ENCODE data around the gene PTPRO. TPM values are rescaled to one million over a fixed set of nuclear protein-coding genes. Genes with fewer than 3 reads are reported as not detected.

PTPRO gene
- total RNA-seq, 1 donor from 2014 or later: 0.24 TPM

DNA sequence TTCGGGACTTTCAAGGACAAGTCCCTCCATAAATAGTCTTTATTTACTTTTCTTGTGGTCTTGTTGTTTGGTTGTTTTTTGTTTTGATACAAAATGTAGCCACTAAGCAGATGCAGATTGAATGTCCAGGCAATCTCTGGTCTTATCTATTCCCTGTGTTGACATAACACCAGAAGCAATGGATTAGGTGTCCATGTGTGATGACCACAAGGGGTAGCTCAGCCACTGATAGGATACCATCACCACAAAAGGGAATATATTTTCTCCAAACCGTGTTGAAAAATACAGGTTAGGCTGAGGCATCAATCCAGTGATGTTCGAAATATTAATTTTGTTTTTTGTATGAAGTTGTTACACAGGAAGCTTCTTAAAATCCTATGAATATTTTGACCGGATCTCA, 270.6 kb downstream of the PTPRO start:
- TF ChIP-seq CTCF (IDR thresholded peaks at IDR 0.05; ENCODE audit: unreplicated experiment): no peak
- no peak overlapping the region for H3K4me3 Mint-ChIP-seq (ENCODE audit: low read depth)
- no peak for DNase-seq (ENCODE audit: low spot score, unreplicated experiment)
- H3K4me1 Mint-ChIP-seq (ENCODE audit: low read depth): peaks cover 4% of the 10 kb centered on the region
- H3K36me3 Mint-ChIP-seq (ENCODE audit: insufficient read depth): no peaks in the 10 kb centered on the region
- H3K27me3 Mint-ChIP-seq: peaks cover 13% of the 10 kb centered on the region
- no peaks in the 10 kb centered on the region for H3K9me3 Mint-ChIP-seq (ENCODE audit: low read depth)
- H3K27ac Mint-ChIP-seq: no peak overlapping the region

- H3K27me3 Mint-ChIP-seq: no peaks in the 10 kb centered on the region
- no peak overlapping the region for H3K4me3 Mint-ChIP-seq (ENCODE audit: low read depth)
- no peak for TF ChIP-seq CTCF (IDR thresholded peaks at IDR 0.05; ENCODE audit: unreplicated experiment)
- no peaks in the 10 kb centered on the region for H3K36me3 Mint-ChIP-seq (ENCODE audit: insufficient read depth)
- no peaks in the 10 kb centered on the region for H3K9me3 Mint-ChIP-seq (ENCODE audit: low read depth)
- no peaks in the 10 kb centered on the region for H3K4me1 Mint-ChIP-seq (ENCODE audit: low read depth)
- no peak for DNase-seq (ENCODE audit: low spot score, unreplicated experiment)
- H3K27ac Mint-ChIP-seq: no peak overlapping the region
Measured at GRCh38 chr12:15596174-15596573, 273.9 kb downstream of the PTPRO start.

DNA sequence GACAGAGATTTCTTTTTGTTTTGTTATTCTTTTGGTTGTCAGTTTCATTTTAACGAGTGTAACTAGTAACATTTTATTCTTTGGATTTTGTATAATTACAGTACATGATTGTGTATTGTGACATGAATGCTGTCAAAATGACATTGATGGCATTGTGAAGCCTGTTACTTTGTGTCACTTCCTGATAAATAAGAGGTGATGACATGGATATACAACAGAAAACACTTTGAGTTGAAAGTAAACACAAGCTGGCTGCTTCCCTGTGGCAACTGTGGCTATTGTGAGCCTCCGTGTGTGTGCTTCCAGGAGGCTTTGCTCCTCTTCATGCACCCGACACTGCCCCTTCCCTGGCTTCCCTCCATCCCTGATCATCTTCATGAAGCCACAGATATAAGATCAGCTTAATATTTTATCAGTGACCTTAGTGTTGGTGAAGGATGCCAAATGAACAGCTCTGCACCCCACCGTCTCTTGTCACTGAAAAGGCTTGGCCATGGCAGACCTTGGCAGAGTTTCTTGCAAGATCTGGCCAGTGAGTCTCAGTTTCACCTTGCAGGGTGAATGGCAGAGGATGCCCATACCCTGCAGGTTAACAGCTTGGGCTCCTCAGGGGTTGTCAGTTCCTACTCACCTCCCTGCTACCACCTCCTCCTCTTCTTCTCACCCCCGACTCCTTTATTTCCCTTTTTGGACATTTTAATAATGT, 275.0 kb downstream of the PTPRO start:
- Mint-ChIP-seq H3K36me3 (ENCODE audit: insufficient read depth) (no peaks in the 10 kb centered on the region), H3K9me3 (ENCODE audit: low read depth) (no peaks in the 10 kb centered on the region), H3K27me3 (peaks cover 2% of the 10 kb centered on the region), H3K4me1 (ENCODE audit: low read depth) (no peaks in the 10 kb centered on the region), H3K4me3 (ENCODE audit: low read depth) (no peak overlapping the region), H3K27ac (no peak overlapping the region)
- no peak for DNase-seq (ENCODE audit: low spot score, unreplicated experiment)
- no peak for TF ChIP-seq CTCF (IDR thresholded peaks at IDR 0.05; ENCODE audit: unreplicated experiment)

- no peak overlapping the region for H3K4me3 Mint-ChIP-seq (ENCODE audit: low read depth)
- no peak overlapping the region for H3K27ac Mint-ChIP-seq
- H3K9me3 Mint-ChIP-seq (ENCODE audit: low read depth): no peaks in the 10 kb centered on the region
Measured at GRCh38 chr12:15599266-15600037, 277.1 kb downstream of the PTPRO start.

More at GRCh38 chr12:15599266-15600037, 277.1 kb downstream of the PTPRO start:
- no peak for TF ChIP-seq CTCF (IDR thresholded peaks at IDR 0.05; ENCODE audit: unreplicated experiment)
- no peaks in the 10 kb centered on the region for H3K36me3 Mint-ChIP-seq (ENCODE audit: insufficient read depth)
- no peak for DNase-seq (ENCODE audit: low spot score, unreplicated experiment)
- no peaks in the 10 kb centered on the region for H3K4me1 Mint-ChIP-seq (ENCODE audit: low read depth)
- peaks cover 2% of the 10 kb centered on the region for H3K27me3 Mint-ChIP-seq

All from progenitor cell of endocrine pancreas (in vitro differentiated cells).